Testis (tissue), 2 donors: Measurements from ENCODE around the gene SNN.

Experiments used
- POLR2A ChIP-seq: fragments of 450-650 bp; IDR thresholded peaks from one replicate; pipeline ENCODE4 v1.6.1; 2017; ENCODE audit warnings: antibody characterized with exemption, mild to moderate bottlenecking, moderate library complexity
- TF ChIP-seq, protein P1 (sequence below), 3 experiments: fragments of 450-650 bp in 2 of 3; fragments of 200-600 bp in 1 of 3; sonication (generic) in 1 of 3; IDR thresholded peaks; one replicate each; pipeline ENCODE4 v1.5.1; 2016 to 2019; ENCODE audit warnings: antibody characterized with exemption in 3 of 3, mild to moderate bottlenecking in 2 of 3, moderate library complexity in 1 of 3

DNA sequence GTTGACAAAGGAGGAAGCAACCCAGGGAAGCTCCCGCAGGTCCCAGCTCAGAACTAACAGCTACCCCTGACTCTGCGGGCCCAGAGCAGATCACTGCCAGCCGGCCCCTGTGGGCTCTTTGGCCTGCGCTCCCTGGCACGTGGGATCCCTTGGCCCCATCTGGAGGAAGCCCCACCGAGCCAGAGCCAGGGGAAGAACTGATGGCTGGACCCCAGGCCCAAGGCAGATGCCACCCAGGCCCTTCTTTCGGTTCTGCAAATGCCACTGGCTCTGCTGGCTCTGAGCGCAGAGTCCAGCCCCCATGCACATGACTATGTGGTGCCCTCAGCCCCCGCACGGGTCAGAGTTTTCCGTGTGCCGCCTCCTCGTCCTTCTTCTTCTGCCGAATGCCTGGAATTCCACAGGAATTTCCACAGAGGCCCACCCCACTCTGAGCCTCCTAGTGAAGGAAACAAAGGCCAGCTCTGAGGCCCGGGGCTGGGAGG lies 35.8 kb upstream of the SNN start:
- TF ChIP-seq, protein P1, sequence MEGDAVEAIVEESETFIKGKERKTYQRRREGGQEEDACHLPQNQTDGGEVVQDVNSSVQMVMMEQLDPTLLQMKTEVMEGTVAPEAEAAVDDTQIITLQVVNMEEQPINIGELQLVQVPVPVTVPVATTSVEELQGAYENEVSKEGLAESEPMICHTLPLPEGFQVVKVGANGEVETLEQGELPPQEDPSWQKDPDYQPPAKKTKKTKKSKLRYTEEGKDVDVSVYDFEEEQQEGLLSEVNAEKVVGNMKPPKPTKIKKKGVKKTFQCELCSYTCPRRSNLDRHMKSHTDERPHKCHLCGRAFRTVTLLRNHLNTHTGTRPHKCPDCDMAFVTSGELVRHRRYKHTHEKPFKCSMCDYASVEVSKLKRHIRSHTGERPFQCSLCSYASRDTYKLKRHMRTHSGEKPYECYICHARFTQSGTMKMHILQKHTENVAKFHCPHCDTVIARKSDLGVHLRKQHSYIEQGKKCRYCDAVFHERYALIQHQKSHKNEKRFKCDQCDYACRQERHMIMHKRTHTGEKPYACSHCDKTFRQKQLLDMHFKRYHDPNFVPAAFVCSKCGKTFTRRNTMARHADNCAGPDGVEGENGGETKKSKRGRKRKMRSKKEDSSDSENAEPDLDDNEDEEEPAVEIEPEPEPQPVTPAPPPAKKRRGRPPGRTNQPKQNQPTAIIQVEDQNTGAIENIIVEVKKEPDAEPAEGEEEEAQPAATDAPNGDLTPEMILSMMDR (IDR thresholded peaks at IDR 0.05) = no peak
- no peak for TF ChIP-seq POLR2A
